Left ventricle myocardium superior (tissue), 1 donor: ENCODE results near the gene TRIM31. TPM values are rescaled to one million over a fixed set of nuclear protein-coding genes. Genes with fewer than 3 reads are reported as not detected.
A peak's percentile ranks its signal among the peaks of the same experiment; 100 is the strongest.

Experiments used
- ATAC-seq: fragments of 200-7000 bp; cut with Tn5 transposase; one replicate; pipeline ENCODE4 v1.9.1; 2020; ENCODE audit warnings: mild to moderate bottlenecking, moderate library complexity
- DNase-seq: peaks from one replicate; pipeline ENCODE4 v3.0.0-alpha.2; 2020
- intact Hi-C: fragments of 100-400 bp; cut with micrococcal nuclease; formaldehyde crosslinking; loops from one replicate; pipeline ENCODE4 v1.11.0; 2022
- long read RNA-seq: library from polyadenylated mRNA; unstranded; transcript quantifications from one replicate; pipeline ENCODE4 v2.0.0, GENCODE V29; 2021
- total RNA-seq: library from RNA; stranded (reverse); fragmentation: NEBNext Ultra II Directional; extraction: Animal tissue kit (Norgen Biotek cat#: 25700); gene quantifications from one replicate; pipeline ENCODE4 v1.2.1, GENCODE V29; 2021
- donor health status: DM: no; HTN: yes; CAD: no; lungs with severe emphysema.

TRIM31 gene, protein sequence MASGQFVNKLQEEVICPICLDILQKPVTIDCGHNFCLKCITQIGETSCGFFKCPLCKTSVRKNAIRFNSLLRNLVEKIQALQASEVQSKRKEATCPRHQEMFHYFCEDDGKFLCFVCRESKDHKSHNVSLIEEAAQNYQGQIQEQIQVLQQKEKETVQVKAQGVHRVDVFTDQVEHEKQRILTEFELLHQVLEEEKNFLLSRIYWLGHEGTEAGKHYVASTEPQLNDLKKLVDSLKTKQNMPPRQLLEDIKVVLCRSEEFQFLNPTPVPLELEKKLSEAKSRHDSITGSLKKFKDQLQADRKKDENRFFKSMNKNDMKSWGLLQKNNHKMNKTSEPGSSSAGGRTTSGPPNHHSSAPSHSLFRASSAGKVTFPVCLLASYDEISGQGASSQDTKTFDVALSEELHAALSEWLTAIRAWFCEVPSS
- not detected for total RNA-seq
- long read RNA-seq, result 0 reads

DNA sequence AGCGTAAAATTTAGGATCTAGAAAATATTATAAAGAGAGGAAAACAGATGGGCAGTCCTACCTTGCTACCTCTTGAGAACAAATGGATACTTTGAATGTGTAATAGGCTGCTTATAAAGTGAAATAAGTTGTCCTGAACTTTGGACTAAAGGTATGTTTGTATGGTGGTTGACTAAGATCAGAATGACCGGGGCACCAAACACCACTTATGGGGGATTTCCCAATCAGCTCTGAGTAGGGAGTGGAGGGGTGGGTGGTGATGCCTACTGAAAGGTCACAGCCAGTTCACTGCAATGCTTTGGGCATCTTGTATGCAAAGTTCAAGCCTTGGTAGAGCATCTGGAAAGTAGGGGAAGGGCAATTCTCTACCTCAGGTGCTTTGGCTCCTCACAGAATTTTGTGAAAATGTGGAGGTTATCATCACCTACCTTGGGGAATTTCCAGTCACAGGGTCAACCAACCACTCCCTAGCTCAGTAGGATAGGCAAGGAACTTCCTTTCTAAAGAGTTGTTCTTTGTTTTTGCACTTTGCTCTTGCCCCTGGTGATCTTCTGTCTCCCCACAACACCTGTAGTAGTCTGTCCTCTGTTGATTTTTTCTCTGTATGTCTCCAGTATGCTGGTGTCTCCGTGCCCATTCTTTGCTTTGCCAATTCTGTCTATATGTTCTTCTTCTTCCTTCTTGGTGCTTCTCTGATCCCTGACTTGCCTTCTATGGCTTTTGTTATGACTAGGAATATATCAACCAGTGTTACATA, at the start of gene TRIM31:
Gene TRIM31 (minus strand): TSS at position 88 of the 757 bp plus-strand sequence. CDS start 285 bp downstream, outside the sequence.
- ATAC-seq, result no peak
- intact Hi-C loops, result no loop called here
- DNase-seq, result no peak

DNA sequence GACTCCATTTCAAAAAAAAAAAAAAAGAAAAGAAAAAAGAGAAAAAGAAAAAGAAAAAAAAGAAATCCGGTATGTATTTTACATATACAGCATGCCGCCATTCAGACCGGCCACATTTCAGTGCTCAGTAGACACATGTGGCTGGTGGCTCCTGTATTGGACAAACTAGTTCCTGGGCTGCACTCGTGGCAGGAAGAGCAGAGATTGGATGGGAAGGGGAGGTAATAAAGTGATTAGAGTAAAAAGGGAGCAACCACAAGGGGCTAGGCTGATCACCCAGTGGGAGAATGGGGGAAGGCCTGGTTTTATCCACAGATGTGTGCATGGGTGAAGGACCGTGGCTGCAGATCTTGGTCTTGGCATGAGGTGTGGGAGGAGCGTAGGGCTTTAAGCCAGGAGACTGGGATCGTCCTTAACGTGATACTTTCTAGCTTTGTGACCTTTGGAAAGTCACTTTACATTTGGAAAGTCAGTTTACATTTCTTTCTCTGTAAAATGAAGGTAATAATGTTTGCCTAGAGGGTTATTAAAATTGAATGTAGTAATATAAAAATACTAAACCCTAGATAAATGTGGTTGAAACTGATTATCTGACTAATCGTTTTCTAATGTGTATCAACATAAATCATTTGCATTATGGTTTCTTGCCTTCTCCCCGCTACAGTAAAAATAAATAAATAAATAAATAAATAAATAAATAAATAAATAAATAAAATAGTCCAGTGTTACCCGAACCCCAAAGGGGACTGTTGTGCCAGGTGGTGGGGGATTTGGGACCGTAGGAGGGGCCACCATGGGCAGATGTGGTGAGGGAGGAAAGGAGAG, 49.6 kb upstream of the TRIM31 start:
- ATAC-seq (no peak), DNase-seq (no peak)
- intact Hi-C loops, result no loop called here

DNA sequence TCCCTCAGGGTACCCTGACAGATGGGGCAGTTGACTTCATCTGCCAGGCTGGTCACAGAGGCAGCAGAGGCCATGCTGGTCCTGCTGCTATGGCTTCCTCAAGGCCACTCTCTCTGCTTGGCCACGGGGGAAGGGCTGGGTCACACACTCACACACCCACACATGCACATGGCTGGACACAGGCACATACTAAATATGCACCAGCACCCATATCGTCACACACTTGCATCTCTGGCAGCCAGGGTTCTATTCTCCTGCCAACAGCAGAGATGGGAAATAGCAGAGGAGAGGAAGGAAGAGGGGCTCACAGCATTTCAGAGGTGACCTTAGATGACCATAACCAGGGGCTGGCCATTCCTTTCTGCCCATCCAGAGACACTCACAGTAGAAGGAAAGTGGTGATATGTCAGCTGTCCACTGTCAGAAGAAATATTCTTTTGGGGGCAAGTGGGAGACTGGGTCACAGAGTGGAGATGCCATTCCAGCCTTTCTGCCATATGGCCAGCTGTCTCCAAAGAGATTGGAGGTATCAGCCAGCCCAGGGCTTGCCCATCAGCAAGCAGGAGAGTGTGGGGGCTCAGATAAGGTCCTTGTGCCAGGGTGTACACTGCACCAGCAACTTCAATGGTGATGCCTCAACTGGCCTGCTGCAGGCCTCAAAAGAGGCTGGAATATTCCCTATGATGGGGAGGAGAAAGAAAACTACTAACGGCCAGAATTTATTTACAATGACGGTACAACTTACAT, 48.1 kb upstream of the TRIM31 start, which contains the start of gene TRIM10:
Gene TRIM10 (minus strand): TSS at position 427 of the 747 bp plus-strand sequence. CDS start 353 bp downstream, at position 74.
- ATAC-seq (no peak), DNase-seq (no peak)
- intact Hi-C loops, result no loop called here

DNA sequence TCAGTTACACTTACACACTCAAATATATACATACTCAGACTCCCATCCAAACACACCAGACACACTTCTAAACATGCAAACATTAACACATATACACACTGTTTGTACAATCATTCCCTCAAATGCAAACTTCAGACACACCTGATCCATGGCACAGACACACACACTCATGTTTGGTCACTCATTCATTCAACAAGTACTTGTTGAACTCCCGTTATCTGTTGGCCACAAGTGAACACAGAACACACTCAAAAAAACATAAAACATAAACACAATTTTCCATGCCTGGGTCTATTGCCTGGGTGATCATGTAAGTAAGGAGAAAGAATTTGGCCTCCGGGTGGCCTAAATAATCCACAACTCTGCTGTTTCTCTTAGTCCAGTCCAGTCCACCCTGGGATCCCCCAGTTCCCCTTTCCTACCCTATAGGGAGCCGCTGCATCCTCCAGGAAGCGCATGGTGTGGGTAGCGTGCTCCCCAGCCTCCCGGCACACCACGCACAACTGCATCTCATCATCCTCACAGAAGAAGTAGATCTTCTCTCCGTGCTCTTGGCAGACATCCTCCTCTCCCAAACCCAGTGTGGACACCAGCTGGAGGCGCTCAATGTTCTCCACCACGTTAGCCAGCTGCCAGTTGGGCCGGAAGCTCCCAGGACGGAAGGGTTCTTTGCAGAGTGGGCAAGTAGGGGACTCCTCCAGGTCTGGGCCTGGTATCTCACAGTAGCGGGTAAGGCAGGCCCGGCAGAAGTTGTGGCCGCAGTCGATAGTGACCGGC, 47.3 kb upstream of the TRIM31 start:
- ATAC-seq (no peak), DNase-seq (no peak)
- intact Hi-C loops, result no loop called here

DNA sequence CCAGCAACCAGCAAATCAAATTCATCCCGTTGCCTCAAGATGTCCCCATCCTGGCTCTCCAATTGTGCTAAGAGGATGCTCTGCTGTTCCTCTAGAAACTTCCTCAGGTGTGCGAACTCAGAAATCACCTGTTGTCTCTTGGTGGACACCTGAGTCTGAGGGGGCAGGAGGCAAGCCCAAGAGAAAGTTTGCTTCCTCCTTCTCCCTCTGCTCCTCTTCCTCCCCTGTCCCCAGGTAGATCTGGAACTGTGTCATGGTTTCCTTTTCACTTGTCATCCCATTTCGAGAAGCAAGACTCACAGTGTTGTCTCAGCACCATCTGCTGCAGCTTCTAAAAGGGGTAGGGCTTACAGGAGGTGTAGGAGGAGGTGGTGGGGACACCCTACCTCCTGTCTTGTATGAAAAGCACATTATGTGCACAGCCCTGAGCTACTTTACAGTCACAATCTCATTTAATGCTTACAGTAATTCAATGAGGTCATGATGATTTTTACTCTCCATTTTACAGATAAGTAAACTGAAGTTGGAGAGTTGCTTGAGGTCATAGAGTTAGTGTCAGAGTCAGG, 45.7 kb upstream of the TRIM31 start:
- no peak for ATAC-seq
- intact Hi-C loops, result no loop called here
- DNase-seq, result no peak

DNA sequence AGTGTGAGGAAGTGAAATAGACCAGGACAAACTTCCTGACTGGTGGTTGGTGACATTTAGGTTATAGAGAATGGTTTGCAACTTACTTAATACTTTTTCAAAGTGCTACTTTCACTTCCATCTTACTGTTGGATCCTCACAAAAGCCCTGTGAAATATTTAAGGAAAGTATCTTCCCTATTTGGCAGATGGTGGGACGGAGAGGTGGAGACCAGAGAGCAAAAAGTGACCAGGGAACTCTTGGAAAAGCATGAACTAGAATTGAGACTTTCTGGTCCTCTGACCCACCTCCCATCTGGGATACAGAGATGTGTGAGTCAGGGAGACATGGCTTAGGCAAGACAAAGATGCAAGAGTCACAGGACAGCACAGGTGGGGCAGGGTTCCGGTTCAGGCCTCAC, 45.1 kb upstream of the TRIM31 start:
- intact Hi-C loops, result no loop called here
- no peak for ATAC-seq
- no peak for DNase-seq

DNA sequence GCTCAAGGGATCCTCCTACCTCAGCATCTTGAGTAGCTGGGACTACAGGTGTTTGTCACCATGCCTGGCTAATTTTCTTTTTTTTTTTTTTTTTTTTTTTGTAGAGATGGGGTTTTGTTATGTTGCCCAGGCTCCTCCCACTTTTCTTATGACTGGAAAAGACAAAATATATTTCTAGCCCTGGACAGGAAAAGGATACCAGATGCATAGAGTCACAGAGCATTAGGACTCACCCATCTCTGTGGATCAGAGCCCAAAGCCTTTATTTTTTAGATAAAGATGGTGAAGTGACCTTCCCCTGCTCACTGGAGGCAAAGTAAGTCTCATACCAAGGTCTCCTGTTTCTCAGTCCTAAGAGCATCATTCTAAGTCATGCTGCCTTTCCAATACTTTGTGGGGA, 44.7 kb upstream of the TRIM31 start:
- ATAC-seq, result no peak
- intact Hi-C loops, result no loop called here
- DNase-seq, result no peak

DNA sequence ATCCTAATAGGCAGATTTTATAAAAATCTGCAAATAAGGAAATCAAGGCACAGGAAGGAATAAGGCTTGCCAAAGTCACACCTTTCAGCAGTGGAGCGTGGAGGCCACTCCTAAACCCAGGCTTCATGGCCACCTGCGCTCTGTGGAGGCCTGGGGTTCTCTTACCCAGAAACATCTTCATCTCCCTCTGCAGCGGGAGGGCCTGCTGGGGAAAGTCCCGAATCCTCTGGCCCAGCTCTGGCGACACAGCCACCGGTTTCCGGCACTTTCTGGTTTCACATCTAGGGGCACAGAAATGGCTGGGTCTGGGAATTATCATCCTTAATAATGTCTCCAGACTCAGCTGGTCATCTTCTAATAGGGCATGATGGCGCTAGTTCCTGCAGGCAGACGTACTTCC, 43.9 kb upstream of the TRIM31 start:
- DNase-seq (no peak), ATAC-seq (no peak)
- intact Hi-C loops, result no loop called here

DNA sequence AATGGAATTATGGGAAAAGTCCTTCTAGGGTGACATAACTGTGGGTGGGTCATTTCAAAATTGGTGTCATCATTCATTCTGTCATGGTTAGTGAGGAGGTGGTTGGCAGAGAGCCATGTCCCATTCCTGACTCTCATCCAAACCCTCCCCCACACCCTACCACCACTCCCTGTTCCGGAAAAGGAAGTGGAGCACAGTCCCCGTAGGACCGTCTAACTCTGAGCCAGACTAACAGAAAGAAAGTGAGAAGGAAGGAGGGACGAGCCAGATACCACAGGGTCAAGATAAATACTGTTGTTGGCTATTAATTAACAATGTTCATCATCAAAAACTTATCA, 43.3 kb upstream of the TRIM31 start:
- intact Hi-C loops, result no loop called here
- peak; percentile 80 for ATAC-seq
- peak; percentile 39 for DNase-seq

DNA sequence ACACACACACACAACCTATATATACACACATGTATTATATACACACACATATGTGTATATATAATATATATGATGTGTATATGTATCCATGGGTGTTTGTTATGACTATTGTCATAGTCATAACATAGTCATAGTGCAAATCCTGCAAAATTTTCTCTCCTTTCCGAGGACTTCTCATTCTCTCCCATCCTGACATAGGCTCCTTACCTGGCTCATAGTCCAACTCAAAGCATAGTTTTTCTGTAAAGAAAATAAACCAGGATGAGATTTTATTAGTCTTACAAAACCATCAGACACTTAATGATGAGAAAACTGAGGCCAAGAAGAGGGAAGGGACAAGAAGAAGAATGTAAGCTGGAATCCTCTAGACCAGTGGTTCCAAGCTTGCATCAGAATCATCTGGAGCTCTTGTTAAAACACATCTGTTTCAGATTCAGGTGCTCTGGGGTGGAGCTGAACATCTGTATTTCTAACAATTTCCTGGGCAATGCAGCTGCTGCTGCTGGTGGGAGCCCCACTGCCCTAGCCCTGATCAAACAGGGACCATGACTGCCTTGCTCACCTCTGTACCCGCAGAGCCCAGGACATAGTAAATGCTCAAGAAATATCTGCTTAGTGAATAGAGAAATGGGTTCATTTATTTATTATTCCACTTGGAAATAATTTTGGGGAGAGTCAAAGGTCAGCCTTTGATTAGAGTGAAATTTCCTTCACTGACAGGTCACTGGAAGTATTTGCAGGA, 42.8 kb upstream of the TRIM31 start:
- intact Hi-C loops, result no loop called here
- DNase-seq (no peak), ATAC-seq (no peak)

DNA sequence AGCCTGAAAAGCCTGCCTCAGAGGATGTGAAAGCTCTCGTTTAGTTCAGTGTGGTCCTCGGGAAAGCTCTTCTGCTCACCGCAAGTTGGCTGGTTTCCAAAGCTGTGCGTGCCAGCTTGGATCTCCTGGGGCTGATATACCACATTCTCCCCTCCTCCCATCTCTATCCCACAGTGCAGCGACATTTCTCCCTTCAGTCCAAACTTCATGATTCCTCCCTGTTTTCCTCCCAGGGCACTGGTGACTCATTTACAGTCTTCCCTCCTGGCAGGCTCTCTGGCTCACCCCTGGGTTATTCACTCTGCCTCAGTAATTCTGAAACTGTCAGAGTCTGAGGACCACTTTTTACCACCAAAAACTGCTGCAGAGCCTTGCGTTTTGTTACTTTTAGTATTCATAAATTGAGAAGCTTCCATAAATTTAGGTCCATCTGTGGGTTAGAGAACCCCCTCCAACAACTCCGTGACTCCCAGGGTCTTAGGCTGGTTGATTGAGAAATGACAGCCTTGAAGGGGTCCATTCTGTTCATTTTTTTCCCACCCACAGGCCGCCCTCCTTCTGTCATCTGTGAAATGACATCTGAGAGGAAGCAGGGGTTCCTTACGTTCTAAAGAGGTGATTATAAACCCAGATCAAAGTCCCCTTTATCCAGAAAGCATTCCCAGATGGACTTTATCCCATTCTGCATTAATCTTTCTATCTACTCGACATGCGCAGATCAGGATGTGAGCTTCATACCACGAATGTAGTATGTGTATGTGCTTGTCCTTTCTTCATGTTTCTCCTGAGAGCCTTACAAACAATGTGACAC, 42.0 kb upstream of the TRIM31 start:
- intact Hi-C loops, result no loop called here
- ATAC-seq, result peak; percentile 40
- DNase-seq, result no peak

DNA sequence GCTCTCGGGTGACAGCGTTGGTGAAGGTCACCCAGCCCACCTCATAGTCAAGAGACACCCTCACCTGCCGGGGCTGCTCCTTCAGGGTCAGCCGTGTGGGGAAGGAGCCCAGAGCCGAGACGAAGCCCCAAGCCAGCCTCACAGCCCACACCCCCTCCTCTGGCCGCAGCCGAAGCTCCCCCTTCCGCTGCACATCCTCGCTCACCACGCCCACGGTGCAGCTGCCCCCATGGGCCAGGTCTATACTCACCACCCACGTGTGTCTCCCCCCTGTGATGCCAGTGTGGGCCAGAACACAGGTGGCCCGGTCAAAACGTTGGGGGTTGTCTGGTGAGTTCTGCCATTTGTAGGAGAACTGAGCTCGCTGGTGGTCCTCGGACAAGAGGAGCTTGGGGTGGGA, 41.2 kb upstream of the TRIM31 start:
- DNase-seq, result no peak
- no peak for ATAC-seq
- intact Hi-C loops, result no loop called here

DNA sequence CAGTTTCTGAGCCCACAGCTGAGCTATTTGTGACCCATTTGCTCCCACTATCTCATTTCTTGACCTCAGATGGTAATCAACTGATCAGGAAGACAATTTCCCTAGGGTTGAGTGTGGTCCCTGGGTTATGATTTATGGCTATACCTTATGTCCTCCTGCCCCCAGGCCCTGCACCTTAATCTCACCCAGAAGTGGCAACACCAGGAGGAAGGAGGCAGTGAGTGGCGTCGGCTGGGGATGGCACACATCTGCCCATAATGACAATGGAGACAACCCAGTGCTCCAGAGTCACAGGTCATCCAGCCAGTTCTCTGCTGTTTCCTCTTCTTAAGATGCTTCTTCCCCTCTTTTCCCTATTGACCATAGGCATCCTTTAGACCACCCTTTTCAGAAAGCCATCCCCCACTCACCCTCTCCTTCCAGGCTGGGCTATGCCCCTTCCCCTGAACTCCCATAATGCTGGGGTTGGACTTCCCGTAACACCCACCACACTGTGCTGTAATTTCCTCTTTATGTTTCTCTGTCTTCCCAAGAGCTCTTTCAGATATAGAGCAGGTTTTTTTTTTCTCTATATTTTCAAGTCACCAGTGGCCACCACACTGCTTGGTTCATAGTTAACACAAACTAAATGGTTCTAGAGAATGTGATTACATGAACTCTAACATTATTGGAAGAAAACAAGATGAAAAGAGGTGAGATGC, 40.2 kb upstream of the TRIM31 start:
- ATAC-seq (no peak), DNase-seq (no peak)
- intact Hi-C loops, result no loop called here

DNA sequence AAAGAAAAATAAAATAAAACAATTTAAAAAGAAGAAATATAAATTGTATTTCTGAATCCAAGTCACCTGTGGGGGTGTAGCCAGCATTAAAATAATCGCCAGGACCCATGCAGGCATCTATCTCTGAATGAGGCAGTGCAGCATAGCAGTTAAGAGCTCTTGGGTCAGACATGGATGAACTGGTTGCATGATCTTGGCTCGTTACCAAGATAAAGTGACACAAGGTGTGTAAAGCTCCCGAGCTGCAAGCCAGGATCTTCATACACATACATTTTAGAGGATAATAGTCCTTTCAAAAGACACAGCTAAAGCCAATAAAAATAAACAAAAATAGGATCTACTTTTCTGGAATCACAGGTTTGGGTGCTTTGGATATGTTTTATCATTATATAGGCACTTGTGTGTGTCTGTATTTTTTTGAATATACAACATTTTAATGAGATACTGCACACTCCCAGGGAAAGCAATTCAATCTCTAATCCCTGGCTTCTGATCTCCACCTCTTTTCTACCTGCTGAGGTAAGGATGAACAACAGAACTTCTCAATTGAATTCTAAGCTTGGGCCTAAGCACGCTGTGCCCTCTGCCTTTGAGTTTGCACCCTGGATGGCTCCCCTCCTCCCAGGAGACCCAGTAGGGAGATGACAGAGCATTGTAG, 39.3 kb upstream of the TRIM31 start:
- no peak for ATAC-seq
- DNase-seq, result no peak
- intact Hi-C loops, result no loop called here

DNA sequence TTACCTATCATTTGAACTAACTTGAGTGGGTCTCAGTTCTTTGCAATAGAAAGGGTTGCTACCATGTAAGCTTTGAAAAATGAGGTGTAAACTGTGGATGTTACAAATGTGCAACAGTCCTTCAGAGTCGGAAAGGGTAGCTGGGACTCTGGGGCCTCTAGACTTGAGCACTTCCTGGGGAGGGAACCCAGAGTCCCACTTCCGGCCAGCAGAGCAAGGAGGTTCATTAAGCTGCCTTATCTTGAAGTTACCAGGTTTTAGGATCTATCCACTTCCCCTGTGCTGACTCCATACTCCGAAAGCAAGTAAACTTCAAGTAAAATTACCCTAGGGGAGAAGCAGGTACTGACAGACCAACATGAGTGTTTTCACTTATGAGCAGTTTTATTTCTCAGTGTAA, 38.7 kb upstream of the TRIM31 start:
- DNase-seq, result no peak
- intact Hi-C loops, result no loop called here
- no peak for ATAC-seq
